GM12878 (cell line): Measurements from ENCODE around the gene MYO16. TPM values are rescaled to one million over a fixed set of nuclear protein-coding genes. Genes with fewer than 3 reads are reported as not detected.

Experiments
- ATAC-seq: fragments of 200-7000 bp; cut with Tn5 transposase; 3 replicates; pipeline ENCODE4 v1.9.1; 2020; ENCODE audit warnings: mild to moderate bottlenecking, moderate library complexity
- BruUV-seq: library from RNA; stranded (reverse); fragments of 400-500 nt; replicated peaks from 2 replicates; lab custom pipeline; 2021; lab: Mats Ljungman, UMichigan
- CTCF ChIA-PET: fragments of 300-600 bp; sonication (Branson Sonifier 250); formaldehyde crosslinking; extraction: SDS; loops from one replicate; lab custom pipeline; 2021; ENCODE audit warnings: inconsistent platforms; lab: Yijun Ruan, JAX
- POLR2A ChIA-PET: fragments of 350-600 bp; formaldehyde crosslinking; extraction: SDS; loops from one replicate; lab custom pipeline; 2021; ENCODE audit warnings: inconsistent platforms; lab: Charles Lee
- RAD21 ChIA-PET: fragments of 300-600 bp; sonication (Branson Sonifier 250); formaldehyde crosslinking; loops from one replicate; lab custom pipeline; 2023; ENCODE audit warnings: antibody characterized with exemption; ENCODE audit not compliant: unreplicated experiment; lab: Charles Lee
- SMC1A ChIA-PET: fragments of 300-600 bp; sonication (Branson Sonifier 250); formaldehyde crosslinking; loops from one replicate; lab custom pipeline; 2023; ENCODE audit not compliant: unreplicated experiment, uncharacterized antibody; lab: Charles Lee
- DNase-seq: peaks from one replicate; pipeline ENCODE4 v3.0.0-alpha.2; 2011; ENCODE audit warnings: low read depth, low spot score
- FAIRE-seq: peaks from 3 replicates; lab custom pipeline; 2011; peaks lifted over from hg19 to GRCh38; lab: Jason Lieb, UNC
- H2AFZ ChIP-seq: 2 replicates; pipeline ENCODE4 v1.6.0; 2011; ENCODE audit warnings: low read depth, low read length, control low read depth; ENCODE audit not compliant: control insufficient read depth
- H3K27ac ChIP-seq: 2 replicates; pipeline ENCODE4 v1.5.1; 2011; ENCODE audit warnings: control low read depth; ENCODE audit not compliant: control insufficient read depth, insufficient read depth
- H3K27me3 ChIP-seq, 2 experiments: replicated peaks in 1 of 2; 2 replicates each; pipeline versions ENCODE4 v1.6.0 to v1.6.1; 2011; ENCODE audit warnings: low read length in 1 of 2; ENCODE audit not compliant: control insufficient read depth in 2 of 2, insufficient read depth in 2 of 2
- H3K36me3 ChIP-seq, 2 experiments: 2 replicates each; pipeline ENCODE4 v1.5.1; 2011; ENCODE audit warnings: low read length in 1 of 2; ENCODE audit not compliant: control insufficient read depth in 2 of 2, insufficient read depth in 2 of 2
- H3K4me1 ChIP-seq: 2 replicates; pipeline ENCODE4 v1.6.1; 2011; ENCODE audit warnings: mild to moderate bottlenecking, low read length, moderate library complexity, mixed read lengths; ENCODE audit not compliant: control insufficient read depth, insufficient read depth
- H3K4me2 ChIP-seq: 2 replicates; pipeline ENCODE4 v1.6.0; 2011; ENCODE audit warnings: control low read depth; ENCODE audit not compliant: control insufficient read depth, insufficient read depth
- H3K4me3 ChIP-seq: fragments of 200-600 bp; sonication (generic); 2 replicates; pipeline ENCODE4 v1.5.1; 2016
- H3K79me2 ChIP-seq: 2 replicates; pipeline ENCODE4 v1.6.0; 2011; ENCODE audit warnings: low read length; ENCODE audit not compliant: control insufficient read depth, insufficient read depth
- H3K9ac ChIP-seq: 2 replicates; pipeline ENCODE4 v1.8.0; 2011; ENCODE audit warnings: low read length, control low read depth, mixed read lengths; ENCODE audit not compliant: control insufficient read depth, insufficient read depth
- H3K9me3 ChIP-seq: replicated peaks from 3 replicates; pipeline ENCODE4 v1.5.1; 2011; ENCODE audit warnings: mild to moderate bottlenecking, low read length; ENCODE audit not compliant: control insufficient read depth, insufficient read depth
- H4K20me1 ChIP-seq: 2 replicates; pipeline ENCODE4 v1.6.0; 2011; ENCODE audit not compliant: control insufficient read depth, insufficient read depth
- E2F8 ChIP-seq: fragments of 450-650 bp; IDR thresholded peaks from 2 replicates; pipeline ENCODE4 v1.6.1; 2018; ENCODE audit warnings: mild to moderate bottlenecking, low read depth, moderate library complexity; ENCODE audit not compliant: partially characterized antibody
- GABPA ChIP-seq: IDR thresholded peaks from 2 replicates; pipeline ENCODE4 v1.6.1; 2014; ENCODE audit warnings: antibody characterized with exemption, low read depth, mild to moderate bottlenecking, inconsistent platforms
- GATAD2B ChIP-seq: fragments of 450-650 bp; conservative IDR thresholded peaks from 2 replicates; pipeline ENCODE4 v1.6.1; 2017; ENCODE audit warnings: low read depth, mild to moderate bottlenecking, moderate library complexity
- HCFC1 ChIP-seq: fragments of 150-350 bp; IDR thresholded peaks from 2 replicates; pipeline ENCODE4 v1.6.1; 2014; ENCODE audit warnings: low read length
- KDM1A ChIP-seq: fragments of 200-600 bp; sonication (generic); IDR thresholded peaks from 2 replicates; pipeline ENCODE4 v1.6.1; 2016; ENCODE audit warnings: borderline replicate concordance
- MTA2 ChIP-seq: fragments of 450-650 bp; IDR thresholded peaks from 2 replicates; pipeline ENCODE4 v1.6.1; 2016; ENCODE audit warnings: low read depth, mild to moderate bottlenecking, moderate library complexity
- NFXL1 ChIP-seq: fragments of 450-650 bp; IDR thresholded peaks from 2 replicates; pipeline ENCODE4 v1.6.1; 2017; ENCODE audit warnings: antibody characterized with exemption, mild to moderate bottlenecking, borderline replicate concordance
- POLR2AphosphoS2 ChIP-seq: IDR thresholded peaks from 2 replicates; pipeline ENCODE4 v1.6.1; 2011; ENCODE audit warnings: low read depth, mild to moderate bottlenecking, low read length, improper control_type of control experiment, moderate library complexity
- RUNX3 ChIP-seq: IDR thresholded peaks from 2 replicates; pipeline ENCODE4 v1.6.1; 2012; ENCODE audit warnings: low read length, inconsistent platforms
- SIX5 ChIP-seq: IDR thresholded peaks from 2 replicates; pipeline ENCODE4 v1.6.1; 2011; ENCODE audit warnings: mild to moderate bottlenecking, low read depth, low read length, moderate library complexity; ENCODE audit not compliant: severe bottlenecking
- SREBF2 ChIP-seq: IDR thresholded peaks from 2 replicates; pipeline ENCODE4 v1.6.1; 2012; ENCODE audit warnings: mild to moderate bottlenecking, low read length
- STAT3 ChIP-seq: IDR thresholded peaks from 2 replicates; pipeline ENCODE4 v1.6.1; 2011; ENCODE audit warnings: low read depth, low read length, improper control_type of control experiment
- WGBS: methylation state at CpG from one replicate; pipeline ENCODE4 v1.1.6; 2016; ENCODE audit warnings: low lambda C conversion rate; ENCODE audit not compliant: insufficient replicate concordance, insufficient coverage; ENCODE audit errors: missing lambda C conversion rate; 5-methylcytosine and 5-hydroxymethylcytosine counted together
- in situ Hi-C: fragments of 300-500 bp; cut with MboI; formaldehyde crosslinking; loops from 9 replicates; pipeline ENCODE4 v1.14.3; 2018; ENCODE audit warnings: mixed read lengths
- intact Hi-C: fragments of 100-400 bp; cut with micrococcal nuclease; formaldehyde crosslinking; loops from one replicate; pipeline ENCODE4 v1.14.2; 2022; ENCODE audit not compliant: unreplicated experiment
- polyA plus RNA-seq, 11 experiments: library from polyadenylated mRNA; depleted of rRNA in 4 of 11; unstranded in 6 of 11; stranded (reverse) in 5 of 11; fragments of >200 nt; fragmentation: Nextera tagmentation in 4 of 11; fragmentation: Illumina TruSeq in 1 of 11; extraction: Ambion mirVana in 4 of 11; extraction: Trizol in 1 of 11; gene quantifications; 1 replicate in 1 of 11; 2 replicates in 10 of 11; pipeline versions ENCODE4 v1.2.1 to v1.2.3, GENCODE V29; 2011 to 2016; ENCODE audit warnings: inconsistent platforms in 2 of 11, missing spikeins in 2 of 11, low read depth in 1 of 11
- total RNA-seq, 4 experiments: library from RNA; depleted of rRNA in 3 of 4; stranded (reverse); fragments of >200 nt in 3 of 4; fragmentation: Illumina TruSeq in 1 of 4; extraction: Trizol in 1 of 4; gene quantifications; 2 replicates each; pipeline versions ENCODE4 v1.2.1 to v1.2.3, GENCODE V29; 2013 to 2021
- TF ChIP-seq, protein P1 (sequence below): fragments of 450-650 bp; IDR thresholded peaks from 2 replicates; pipeline ENCODE4 v1.6.1; 2017; ENCODE audit warnings: low read depth, mild to moderate bottlenecking, moderate library complexity
- TF ChIP-seq, protein P2 (sequence below): IDR thresholded peaks from 2 replicates; pipeline ENCODE4 v1.6.1; 2011; ENCODE audit warnings: mild to moderate bottlenecking, low read depth, low read length, moderate library complexity; ENCODE audit not compliant: insufficient replicate concordance
- TF ChIP-seq, protein P3 (sequence below): fragments of 450-650 bp; conservative IDR thresholded peaks from 2 replicates; pipeline ENCODE4 v1.6.1; 2017; ENCODE audit warnings: mild to moderate bottlenecking, moderate library complexity

Gene MYO16
- total and polyA plus RNA-seq, 10 of the 15 experiments (the other 5 are each of a cell fraction or from before 2014, with no cell fraction given): under 0.01 to 1.7 (median 0.05) TPM; not detected in 4

DNA sequence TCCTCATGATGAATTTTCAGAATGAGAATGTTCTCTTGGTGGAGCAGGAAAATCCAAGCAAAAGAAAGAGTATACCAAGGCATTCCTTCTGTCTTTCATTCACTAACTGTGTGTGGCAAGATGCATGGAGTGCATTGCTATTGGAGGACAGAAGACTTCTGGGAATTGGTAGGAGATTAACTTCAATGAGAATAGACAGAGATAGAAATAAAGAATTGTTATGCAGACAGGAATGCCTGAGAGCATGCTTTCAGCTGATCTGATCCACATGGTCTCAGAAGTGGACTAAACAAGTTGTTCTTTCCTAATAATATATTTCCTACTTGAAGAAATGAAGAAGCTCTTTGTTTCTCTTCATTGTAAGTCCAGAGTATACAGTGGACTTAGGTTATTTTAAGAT lies 303.6 kb downstream of the MYO16 start (continued):
- TF ChIP-seq, protein P1, sequence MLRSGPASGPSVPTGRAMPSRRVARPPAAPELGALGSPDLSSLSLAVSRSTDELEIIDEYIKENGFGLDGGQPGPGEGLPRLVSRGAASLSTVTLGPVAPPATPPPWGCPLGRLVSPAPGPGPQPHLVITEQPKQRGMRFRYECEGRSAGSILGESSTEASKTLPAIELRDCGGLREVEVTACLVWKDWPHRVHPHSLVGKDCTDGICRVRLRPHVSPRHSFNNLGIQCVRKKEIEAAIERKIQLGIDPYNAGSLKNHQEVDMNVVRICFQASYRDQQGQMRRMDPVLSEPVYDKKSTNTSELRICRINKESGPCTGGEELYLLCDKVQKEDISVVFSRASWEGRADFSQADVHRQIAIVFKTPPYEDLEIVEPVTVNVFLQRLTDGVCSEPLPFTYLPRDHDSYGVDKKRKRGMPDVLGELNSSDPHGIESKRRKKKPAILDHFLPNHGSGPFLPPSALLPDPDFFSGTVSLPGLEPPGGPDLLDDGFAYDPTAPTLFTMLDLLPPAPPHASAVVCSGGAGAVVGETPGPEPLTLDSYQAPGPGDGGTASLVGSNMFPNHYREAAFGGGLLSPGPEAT: no peak
- TF ChIP-seq KDM1A: no peak
- no peak for TF ChIP-seq E2F8
- no peak for TF ChIP-seq SREBF2

- FAIRE-seq (no peak), DNase-seq (no peak), ATAC-seq (no peak)
- in situ Hi-C loops (no loop called here), intact Hi-C loops (no loop called here)
- POLR2A ChIA-PET: no interaction called here
- Histone ChIP-seq H2AFZ (no peak overlapping the region), H3K9me3 (no peaks in the 10 kb centered on the region), H3K27ac (no peak overlapping the region), H3K79me2 (no peaks in the 10 kb centered on the region), H3K4me1 (no peaks in the 10 kb centered on the region), H3K4me3 (no peak overlapping the region), H3K36me3 (no peaks in the 10 kb centered on the region), H3K4me2 (no peak overlapping the region), H4K20me1 (no peaks in the 10 kb centered on the region), H3K27me3 (no peaks in the 10 kb centered on the region), H3K9ac (no peak overlapping the region)
- SMC1A ChIA-PET: interaction anchor here (1.3 kb wide), 1 partner anchor 23 kb away, joined by 3 read pairs; no protein-coding TSS in a partner anchor
- CTCF ChIA-PET: interaction anchor here (0.8 to 1.5 kb wide), 2 partner anchors 23 kb away, joined by 3 read pairs; no protein-coding TSS in a partner anchor
- RAD21 ChIA-PET: no interaction called here
- WGBS: 0% methylated on average over 1 of the region's 1 CpG
- TF ChIP-seq GABPA: no peak
- TF ChIP-seq SIX5: no peak
- TF ChIP-seq RUNX3: no peak
- TF ChIP-seq, protein P2, sequence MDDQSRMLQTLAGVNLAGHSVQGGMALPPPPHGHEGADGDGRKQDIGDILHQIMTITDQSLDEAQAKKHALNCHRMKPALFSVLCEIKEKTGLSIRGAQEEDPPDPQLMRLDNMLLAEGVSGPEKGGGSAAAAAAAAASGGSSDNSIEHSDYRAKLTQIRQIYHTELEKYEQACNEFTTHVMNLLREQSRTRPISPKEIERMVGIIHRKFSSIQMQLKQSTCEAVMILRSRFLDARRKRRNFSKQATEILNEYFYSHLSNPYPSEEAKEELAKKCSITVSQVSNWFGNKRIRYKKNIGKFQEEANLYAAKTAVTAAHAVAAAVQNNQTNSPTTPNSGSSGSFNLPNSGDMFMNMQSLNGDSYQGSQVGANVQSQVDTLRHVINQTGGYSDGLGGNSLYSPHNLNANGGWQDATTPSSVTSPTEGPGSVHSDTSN: no peak
- TF ChIP-seq GATAD2B: no peak
- no peak for TF ChIP-seq HCFC1
- TF ChIP-seq STAT3: no peak
- TF ChIP-seq, protein P3, sequence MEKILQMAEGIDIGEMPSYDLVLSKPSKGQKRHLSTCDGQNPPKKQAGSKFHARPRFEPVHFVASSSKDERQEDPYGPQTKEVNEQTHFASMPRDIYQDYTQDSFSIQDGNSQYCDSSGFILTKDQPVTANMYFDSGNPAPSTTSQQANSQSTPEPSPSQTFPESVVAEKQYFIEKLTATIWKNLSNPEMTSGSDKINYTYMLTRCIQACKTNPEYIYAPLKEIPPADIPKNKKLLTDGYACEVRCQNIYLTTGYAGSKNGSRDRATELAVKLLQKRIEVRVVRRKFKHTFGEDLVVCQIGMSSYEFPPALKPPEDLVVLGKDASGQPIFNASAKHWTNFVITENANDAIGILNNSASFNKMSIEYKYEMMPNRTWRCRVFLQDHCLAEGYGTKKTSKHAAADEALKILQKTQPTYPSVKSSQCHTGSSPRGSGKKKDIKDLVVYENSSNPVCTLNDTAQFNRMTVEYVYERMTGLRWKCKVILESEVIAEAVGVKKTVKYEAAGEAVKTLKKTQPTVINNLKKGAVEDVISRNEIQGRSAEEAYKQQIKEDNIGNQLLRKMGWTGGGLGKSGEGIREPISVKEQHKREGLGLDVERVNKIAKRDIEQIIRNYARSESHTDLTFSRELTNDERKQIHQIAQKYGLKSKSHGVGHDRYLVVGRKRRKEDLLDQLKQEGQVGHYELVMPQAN: no peak
- TF ChIP-seq MTA2: no peak
- TF ChIP-seq POLR2AphosphoS2: no peak
- no peak for TF ChIP-seq NFXL1
- no TSS peak for BruUV-seq
Observed at GRCh38 chr13:108938155-108938554, 308.7 kb downstream of the MYO16 start.
